HL-60 (cell line): ENCODE results near the gene C20orf204.

Experiments used
- DNase-seq, 2 experiments: peaks; one replicate each; pipeline ENCODE4 v3.0.0-alpha.2; 2010 to 2020; ENCODE audit warnings: low read depth in 1 of 2, low spot score in 1 of 2
- H3K27ac ChIP-seq: fragments of 250-450 bp; sonication (Bioruptor Pico); replicated peaks from 2 replicates; pipeline ENCODE4 v1.5.1; 2020; ENCODE audit warnings: mild to moderate bottlenecking, moderate library complexity
- H3K27me3 ChIP-seq: fragments of 250-450 bp; sonication (Bioruptor Pico); 2 replicates; pipeline ENCODE4 v1.5.1; 2021; ENCODE audit warnings: mild to moderate bottlenecking, moderate library complexity; ENCODE audit not compliant: insufficient read depth, poor library complexity, severe bottlenecking
- H3K4me3 ChIP-seq: replicated peaks from 2 replicates; pipeline ENCODE4 v1.5.1; 2011; ENCODE audit warnings: mild to moderate bottlenecking, control low read depth, low read length; ENCODE audit not compliant: insufficient read depth
- GABPA ChIP-seq: IDR thresholded peaks from 2 replicates; pipeline ENCODE4 v1.6.1; 2012; ENCODE audit warnings: low read depth
- POLR2AphosphoS5 ChIP-seq: IDR thresholded peaks from 2 replicates; pipeline ENCODE4 v1.6.1; 2012; ENCODE audit warnings: low read depth
- SPI1 ChIP-seq: IDR thresholded peaks from 2 replicates; pipeline ENCODE4 v1.6.1; 2012; ENCODE audit warnings: low read depth, mild to moderate bottlenecking, borderline replicate concordance
- TF ChIP-seq, protein P1 (sequence below): IDR thresholded peaks from one replicate; pipeline ENCODE4 v1.5.1; 2011; ENCODE audit warnings: low read length, control low read depth, inconsistent platforms; ENCODE audit not compliant: insufficient read depth
- TF ChIP-seq, protein P2 (sequence below): IDR thresholded peaks from 2 replicates; pipeline ENCODE4 v1.6.1; 2012; ENCODE audit warnings: low read depth; ENCODE audit not compliant: insufficient replicate concordance

C20orf204 gene

GRCh38 chr20:64083378-64083803 lies 47.4 kb downstream of the C20orf204 start:
- no peak for TF ChIP-seq SPI1
- TF ChIP-seq, protein P1, sequence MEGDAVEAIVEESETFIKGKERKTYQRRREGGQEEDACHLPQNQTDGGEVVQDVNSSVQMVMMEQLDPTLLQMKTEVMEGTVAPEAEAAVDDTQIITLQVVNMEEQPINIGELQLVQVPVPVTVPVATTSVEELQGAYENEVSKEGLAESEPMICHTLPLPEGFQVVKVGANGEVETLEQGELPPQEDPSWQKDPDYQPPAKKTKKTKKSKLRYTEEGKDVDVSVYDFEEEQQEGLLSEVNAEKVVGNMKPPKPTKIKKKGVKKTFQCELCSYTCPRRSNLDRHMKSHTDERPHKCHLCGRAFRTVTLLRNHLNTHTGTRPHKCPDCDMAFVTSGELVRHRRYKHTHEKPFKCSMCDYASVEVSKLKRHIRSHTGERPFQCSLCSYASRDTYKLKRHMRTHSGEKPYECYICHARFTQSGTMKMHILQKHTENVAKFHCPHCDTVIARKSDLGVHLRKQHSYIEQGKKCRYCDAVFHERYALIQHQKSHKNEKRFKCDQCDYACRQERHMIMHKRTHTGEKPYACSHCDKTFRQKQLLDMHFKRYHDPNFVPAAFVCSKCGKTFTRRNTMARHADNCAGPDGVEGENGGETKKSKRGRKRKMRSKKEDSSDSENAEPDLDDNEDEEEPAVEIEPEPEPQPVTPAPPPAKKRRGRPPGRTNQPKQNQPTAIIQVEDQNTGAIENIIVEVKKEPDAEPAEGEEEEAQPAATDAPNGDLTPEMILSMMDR = peak; percentile 31
- peak; percentile 43; the same call in 1 of the 2 replicates for TF ChIP-seq POLR2AphosphoS5
- no peak for TF ChIP-seq GABPA
- TF ChIP-seq, protein P2, sequence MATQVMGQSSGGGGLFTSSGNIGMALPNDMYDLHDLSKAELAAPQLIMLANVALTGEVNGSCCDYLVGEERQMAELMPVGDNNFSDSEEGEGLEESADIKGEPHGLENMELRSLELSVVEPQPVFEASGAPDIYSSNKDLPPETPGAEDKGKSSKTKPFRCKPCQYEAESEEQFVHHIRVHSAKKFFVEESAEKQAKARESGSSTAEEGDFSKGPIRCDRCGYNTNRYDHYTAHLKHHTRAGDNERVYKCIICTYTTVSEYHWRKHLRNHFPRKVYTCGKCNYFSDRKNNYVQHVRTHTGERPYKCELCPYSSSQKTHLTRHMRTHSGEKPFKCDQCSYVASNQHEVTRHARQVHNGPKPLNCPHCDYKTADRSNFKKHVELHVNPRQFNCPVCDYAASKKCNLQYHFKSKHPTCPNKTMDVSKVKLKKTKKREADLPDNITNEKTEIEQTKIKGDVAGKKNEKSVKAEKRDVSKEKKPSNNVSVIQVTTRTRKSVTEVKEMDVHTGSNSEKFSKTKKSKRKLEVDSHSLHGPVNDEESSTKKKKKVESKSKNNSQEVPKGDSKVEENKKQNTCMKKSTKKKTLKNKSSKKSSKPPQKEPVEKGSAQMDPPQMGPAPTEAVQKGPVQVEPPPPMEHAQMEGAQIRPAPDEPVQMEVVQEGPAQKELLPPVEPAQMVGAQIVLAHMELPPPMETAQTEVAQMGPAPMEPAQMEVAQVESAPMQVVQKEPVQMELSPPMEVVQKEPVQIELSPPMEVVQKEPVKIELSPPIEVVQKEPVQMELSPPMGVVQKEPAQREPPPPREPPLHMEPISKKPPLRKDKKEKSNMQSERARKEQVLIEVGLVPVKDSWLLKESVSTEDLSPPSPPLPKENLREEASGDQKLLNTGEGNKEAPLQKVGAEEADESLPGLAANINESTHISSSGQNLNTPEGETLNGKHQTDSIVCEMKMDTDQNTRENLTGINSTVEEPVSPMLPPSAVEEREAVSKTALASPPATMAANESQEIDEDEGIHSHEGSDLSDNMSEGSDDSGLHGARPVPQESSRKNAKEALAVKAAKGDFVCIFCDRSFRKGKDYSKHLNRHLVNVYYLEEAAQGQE = no peak
- H3K27me3 ChIP-seq = no peaks in the 10 kb centered on the region
- DNase-seq = peak in 1 of 2 experiments; percentile 76

GRCh38 chr20:64083804-64084684 lies 48.1 kb downstream of the C20orf204 start, which contains the start of gene LKAAEAR1:
LKAAEAR1 (minus strand) TSS chr20:64084398; CDS start chr20:64084219, 179 bp downstream.
- H3K4me3 ChIP-seq = peak within 1 kb of the TSS; percentile 48
- no peaks in the 10 kb centered on the region for H3K27me3 ChIP-seq

More at GRCh38 chr20:64083378-64083803, 47.4 kb downstream of the C20orf204 start:
- Histone ChIP-seq H3K4me3 (peak overlapping the region; percentile 48), H3K27ac (peak overlapping the region; percentile 95)

GRCh38 chr20:64084685-64085152 lies 48.7 kb downstream of the C20orf204 start:
- Histone ChIP-seq H3K4me3 (no peak overlapping the region), H3K27me3 (no peaks in the 10 kb centered on the region), H3K27ac (peak overlapping the region; percentile 9; the same call in 1 of the 2 replicates)
- TF ChIP-seq, protein P2 = no peak
- TF ChIP-seq SPI1 = no peak
- no peak for TF ChIP-seq POLR2AphosphoS5
- no peak for DNase-seq

More at GRCh38 chr20:64083804-64084684, 48.1 kb downstream of the C20orf204 start, which contains the start of gene LKAAEAR1:
- TF ChIP-seq, protein P2 = no peak
- TF ChIP-seq SPI1 (no peak), POLR2AphosphoS5 (no peak), GABPA (no peak)
- TF ChIP-seq, protein P1 = no peak
- DNase-seq = no peak
- H3K27ac ChIP-seq = peak within 1 kb of the TSS; percentile 95
